ENCODE measurements around the gene SEC23A. TPM values are rescaled to one million over a fixed set of nuclear protein-coding genes. Genes with fewer than 3 reads are reported as not detected.
A peak's percentile ranks its signal among the peaks of the same experiment; 100 is the strongest.

The SEC23A gene
- total and polyA plus RNA-seq, 2 of the 13 experiments (the other 11 are each of a cell fraction or from before 2014, with no cell fraction given) = 403 to 887 TPM

GRCh38 chr14:39050389-39050788, 52.6 kb downstream of the SEC23A start:
- ATAC-seq (peak; percentile 17; the same call in 1 of the 3 replicates), DNase-seq (ENCODE audit: low spot score) (no peak), FAIRE-seq (no peak)
- H3K79me2 ChIP-seq (ENCODE audit: insufficient read depth, low read length) = no peaks in the 10 kb centered on the region
- CTCF ChIA-PET (ENCODE audit: low intra/inter-chr PET ratio, low total read pairs) = no interaction called here
- no peak overlapping the region for H3K9ac ChIP-seq (ENCODE audit: insufficient read depth, low read depth, low read length)
- WGBS (ENCODE audit: low lambda C conversion rate) = 92% methylated on average over 2 of the region's 2 CpGs
- no peaks in the 10 kb centered on the region for H3K27me3 ChIP-seq (ENCODE audit: control insufficient read depth in 1 of 2, insufficient read depth in 2 of 2, low read length in 2 of 2)
- POLR2A ChIA-PET = interaction anchor here (1.2 to 1.8 kb wide), 2 partner anchors 53 to 63 kb away, joined by 3 to 5 read pairs; partner anchors contain the start of genes GEMIN2 and SEC23A
- H3K9me3 ChIP-seq (ENCODE audit: low read length) = no peaks in the 10 kb centered on the region
- peaks cover 63 to 96% of the 10 kb centered on the region in 2 experiments for H3K36me3 ChIP-seq (replicated peaks in 1 of 2; ENCODE audit: control insufficient read depth in 1 of 2, insufficient read depth in 2 of 2, low read length in 2 of 2)
- H3K27ac ChIP-seq (ENCODE audit: extremely low read length, insufficient read depth, low read length) = no peak overlapping the region
- TF ChIP-seq YEATS4 (CRISPR knock-in tag; IDR thresholded peaks at IDR 0.05; ENCODE audit: borderline replicate concordance) (no peak), CC2D1A (CRISPR knock-in tag; IDR thresholded peaks at IDR 0.05) (no peak), RBM22 (optimal IDR thresholded peaks at IDR 0.05; ENCODE audit: low read length) (peak; percentile 94), KDM5A (IDR thresholded peaks at IDR 0.05; ENCODE audit: borderline replicate concordance, low read length) (no peak), FOXA3 (CRISPR knock-in tag; IDR thresholded peaks at IDR 0.05) (0 out of 2 replicates have a peak, but pooled peaks have one; percentile 12), SATB2 (CRISPR knock-in tag; IDR thresholded peaks at IDR 0.05) (no peak), RARA (CRISPR knock-in tag; IDR thresholded peaks at IDR 0.05) (0 out of 2 replicates have a peak, but pooled peaks have one; percentile 12), ONECUT2 (CRISPR knock-in tag; IDR thresholded peaks at IDR 0.05) (no peak), ATF7-NPFF (CRISPR knock-in tag; IDR thresholded peaks at IDR 0.05; ENCODE audit: low read depth) (no peak), POLR2AphosphoS5 (IDR thresholded peaks at IDR 0.05; ENCODE audit: low read depth, low read length) (0 out of 2 replicates have a peak, but pooled peaks have one; percentile 20), FOSL2 (CRISPR knock-in tag; IDR thresholded peaks at IDR 0.05) (peak; percentile 77), SIX4 (CRISPR knock-in tag; IDR thresholded peaks at IDR 0.05) (no peak), SETDB1 (CRISPR knock-in tag; IDR thresholded peaks at IDR 0.05; ENCODE audit: borderline replicate concordance) (no peak), NFIC (IDR thresholded peaks at IDR 0.05; ENCODE audit: low read length) (no peak), SCMH1 (CRISPR knock-in tag; IDR thresholded peaks at IDR 0.05; ENCODE audit: borderline replicate concordance) (no peak), ATF2 (CRISPR knock-in tag; IDR thresholded peaks at IDR 0.05) (no peak), MIER2 (CRISPR knock-in tag; IDR thresholded peaks at IDR 0.05) (no peak), ZNF770 (CRISPR knock-in tag; IDR thresholded peaks at IDR 0.05) (0 out of 2 replicates have a peak, but pooled peaks have one; percentile 34), RXRB (CRISPR knock-in tag; IDR thresholded peaks at IDR 0.05; ENCODE audit: borderline replicate concordance) (no peak), ZNF282 (IDR thresholded peaks at IDR 0.05; ENCODE audit: partially characterized antibody) (peak; percentile 30), ZNF547 (CRISPR knock-in tag; IDR thresholded peaks at IDR 0.05) (no peak), HNF4A (CRISPR knock-in tag; IDR thresholded peaks at IDR 0.05) (peak; percentile 11; the same call in 1 of the 2 replicates)
- no peak overlapping the region for H3K4me3 ChIP-seq (replicated peaks in 1 of 3; ENCODE audit: insufficient read depth in 1 of 3, low read depth in 2 of 3, low read length in 3 of 3)
- in situ Hi-C loops (cut with HindIII; ENCODE audit: extremely low pct_ligation_motif_present, low pct_unique_long_range_greater_than_20kb) = no loop called here
- no peak overlapping the region for H3K4me2 ChIP-seq (ENCODE audit: low read depth, low read length)
- intact Hi-C loops (cut with micrococcal nuclease; ENCODE audit: unreplicated experiment) = no loop called here
- no peak overlapping the region for H2AFZ ChIP-seq (ENCODE audit: low read length)
- peaks cover 3% of the 10 kb centered on the region; the same call in 1 of the 2 replicates for H4K20me1 ChIP-seq (ENCODE audit: insufficient read depth, low read length)
- no TSS peak for BruUV-seq (replicated peaks)
- 0 out of 2 replicates have a peak, but pooled peaks cover 10% of the 10 kb centered on the region for H3K4me1 ChIP-seq (ENCODE audit: insufficient read depth, low read length)
